ENCODE results near the gene ULK4.
"Not testable (repeated sequence)": the region's sequence is repeated elsewhere in the genome, so short reads cannot be mapped to it uniquely, and the experiment has no call there.

The ULK4 gene

DNA sequence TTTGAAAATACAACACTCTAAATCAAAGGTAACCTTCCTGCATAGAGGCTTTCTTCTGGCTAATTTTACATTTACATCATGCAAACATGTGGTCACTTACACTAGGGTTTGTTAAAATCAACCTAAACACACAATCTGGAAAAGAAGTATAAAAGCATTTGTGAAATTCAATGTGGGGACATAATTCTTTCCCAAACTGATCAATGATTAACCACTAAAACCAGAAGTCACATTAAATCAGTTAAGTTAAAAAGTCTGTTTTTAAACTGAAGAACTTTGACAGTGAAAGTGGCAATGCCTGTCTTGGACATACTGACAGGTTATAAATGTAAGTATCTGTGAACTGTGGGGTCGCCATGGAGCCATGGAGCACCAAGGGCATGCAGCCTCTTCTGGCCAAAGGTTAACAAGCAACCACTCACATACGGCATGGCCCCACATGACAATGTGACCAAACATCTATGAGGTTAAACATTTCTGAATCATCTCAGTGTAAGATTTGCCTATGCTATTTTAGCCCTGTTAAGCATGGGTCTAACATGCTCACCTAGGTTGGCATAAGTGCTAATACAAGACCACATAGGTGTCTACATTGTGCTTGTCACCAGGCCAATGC, 484.4 kb downstream of the ULK4 start:
- no peak for DNase-seq

- DNase-seq, result no peak
Observed at GRCh38 chr3:41469083-41469482, 492.8 kb downstream of the ULK4 start.

DNA sequence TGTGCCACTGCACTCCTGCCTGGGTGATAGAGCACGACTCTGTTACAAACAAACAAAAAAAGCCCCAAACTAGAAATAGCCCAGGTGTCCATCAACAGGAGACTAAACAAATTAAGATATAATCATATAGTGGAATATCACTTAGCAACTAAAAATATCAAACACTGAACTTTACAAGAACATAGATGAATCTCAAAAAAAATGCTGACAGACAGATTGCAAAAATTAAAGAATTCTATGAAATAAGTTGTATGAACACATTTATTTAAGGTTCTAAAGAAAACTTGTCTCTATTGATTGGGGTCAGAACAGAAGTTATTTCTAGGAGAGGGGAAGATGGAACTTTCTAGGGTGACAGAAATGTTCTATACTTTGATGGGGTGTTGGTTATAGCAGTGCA, 494.4 kb downstream of the ULK4 start:
- DNase-seq, result no peak

DNA sequence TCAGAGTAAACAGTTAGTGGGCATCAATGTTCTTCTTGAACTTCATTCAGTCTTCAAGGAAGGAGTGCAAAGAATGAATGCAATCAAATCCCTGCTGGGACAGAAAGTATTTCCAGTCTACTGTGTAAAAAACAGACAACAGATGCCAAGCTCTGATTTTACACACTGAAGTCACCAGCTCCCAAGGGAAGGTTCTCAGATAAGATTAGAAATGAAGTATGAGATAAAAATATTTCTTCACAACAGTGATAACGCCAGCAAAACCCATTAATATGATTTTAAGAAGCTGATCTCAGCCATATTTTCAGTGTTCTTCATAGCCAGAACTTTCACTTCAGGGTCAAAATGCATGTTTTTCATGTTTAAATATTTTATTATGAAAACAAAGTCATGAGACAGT, 497.0 kb downstream of the ULK4 start:
- no peak for DNase-seq

GRCh38 chr3:41464401-41464800, 497.5 kb downstream of the ULK4 start:
- DNase-seq, result no peak

GRCh38 chr3:41462103-41462691, 499.7 kb downstream of the ULK4 start:
- no peak for DNase-seq

- DNase-seq, result no peak
Observed at GRCh38 chr3:41460736-41461135, 501.2 kb downstream of the ULK4 start.

DNA sequence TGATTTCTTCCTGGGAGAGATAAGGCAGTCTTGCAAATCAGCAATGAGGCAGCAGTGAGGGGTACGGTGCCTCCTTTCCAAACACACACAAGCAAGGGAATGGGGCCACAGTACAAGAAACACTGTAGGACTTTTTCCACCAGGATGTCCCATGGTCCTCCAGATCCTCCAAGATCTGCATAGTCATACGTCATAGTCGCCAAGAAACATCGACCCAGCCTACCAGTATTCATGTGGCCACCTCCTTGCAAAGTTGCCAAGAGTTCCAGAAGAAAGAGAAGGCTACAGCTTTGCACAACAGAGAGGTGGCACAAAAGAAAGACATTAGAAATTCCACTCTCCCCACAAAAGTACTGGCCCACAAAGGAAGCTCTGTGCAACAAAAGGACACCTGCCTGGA, 504.7 kb downstream of the ULK4 start:
- DNase-seq, result no peak

- no peak for DNase-seq
Observed at GRCh38 chr3:41456162-41456561, 505.7 kb downstream of the ULK4 start.

- not testable (repeated sequence) for DNase-seq
Observed at GRCh38 chr3:41453618-41454017, 508.3 kb downstream of the ULK4 start.

DNA sequence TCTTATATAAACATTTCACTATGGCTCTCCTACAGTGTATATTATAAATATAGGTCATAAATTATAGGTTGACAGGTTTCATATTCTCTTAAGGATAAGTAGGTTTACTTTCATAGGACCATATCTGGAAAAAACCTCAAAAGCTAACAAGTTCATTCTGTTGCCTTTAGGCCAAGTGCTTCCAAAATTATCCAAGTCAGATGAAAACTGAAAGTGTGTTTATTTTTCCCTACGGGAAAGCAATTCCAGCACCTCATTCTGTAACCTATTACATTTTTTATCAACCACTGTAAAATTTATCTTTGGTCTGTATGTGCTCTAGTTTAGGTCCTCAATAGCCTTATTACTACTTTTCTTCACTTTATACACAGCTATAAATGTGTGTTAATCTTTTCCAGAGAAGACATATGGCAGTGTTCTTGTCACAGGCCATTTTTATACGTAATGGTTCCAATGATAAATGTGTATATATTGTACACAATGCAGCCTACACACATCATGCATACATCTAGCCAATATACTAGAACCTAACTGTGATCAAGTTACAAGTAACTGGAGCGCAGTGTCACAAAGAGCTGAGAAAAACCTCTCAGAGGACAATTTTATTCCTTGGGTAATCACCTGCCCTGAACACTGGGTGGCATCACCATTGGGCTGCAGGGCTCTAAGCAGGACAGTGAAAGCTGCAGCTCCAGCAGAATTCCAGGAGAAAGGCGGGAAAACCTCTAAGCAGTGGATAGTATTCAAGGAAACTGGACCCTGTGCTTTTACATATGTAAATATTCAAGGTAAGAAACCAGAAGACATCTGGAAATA, 511.3 kb downstream of the ULK4 start:
- no peak for DNase-seq

GRCh38 chr3:41448396-41448795, 513.5 kb downstream of the ULK4 start:
- no peak for DNase-seq

DNA sequence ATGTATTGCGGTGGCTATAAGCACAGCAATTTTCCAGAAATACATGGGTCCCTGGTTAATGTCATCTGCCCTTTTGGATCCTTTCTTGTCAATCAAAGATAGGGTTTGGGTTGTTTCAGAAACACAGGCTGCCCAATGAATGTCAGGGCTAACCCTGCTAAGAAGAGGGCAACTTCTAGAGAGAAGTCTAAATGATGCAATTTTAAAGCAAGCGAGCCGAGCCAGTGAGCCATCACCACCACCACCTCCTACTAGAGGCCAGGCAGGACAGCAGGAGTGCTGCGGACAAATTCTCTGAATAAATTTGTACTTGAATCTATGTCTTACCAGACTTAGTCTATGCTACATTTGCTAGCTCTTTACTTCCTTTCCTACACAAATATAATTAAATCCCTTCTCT, 514.2 kb downstream of the ULK4 start:
- no peak for DNase-seq

- DNase-seq, result not testable (repeated sequence)
Observed at GRCh38 chr3:41446316-41446715, 515.6 kb downstream of the ULK4 start.

GRCh38 chr3:41441568-41441967, 520.3 kb downstream of the ULK4 start:
- no peak for DNase-seq

GRCh38 chr3:41441139-41441538, 520.8 kb downstream of the ULK4 start:
- DNase-seq, result no peak

DNA sequence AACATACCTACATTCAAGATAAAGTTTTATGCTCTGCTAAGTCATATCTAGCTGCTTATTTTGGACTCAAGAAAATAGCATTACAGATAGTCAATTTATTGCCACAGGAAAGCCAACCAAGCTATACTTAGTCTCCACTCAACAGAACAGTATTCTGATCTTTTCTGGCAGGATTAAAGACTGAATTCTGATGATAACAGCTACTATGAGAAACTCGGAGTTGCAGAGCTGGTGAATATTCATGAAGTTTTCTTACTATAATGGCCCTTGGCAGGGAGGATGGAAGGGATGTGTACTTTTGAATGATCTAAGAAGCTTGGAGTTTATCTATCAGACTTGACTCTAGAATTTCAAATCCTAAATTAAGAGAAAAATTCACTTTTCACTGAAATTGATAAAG, 524.9 kb downstream of the ULK4 start:
- no peak for DNase-seq

DNA sequence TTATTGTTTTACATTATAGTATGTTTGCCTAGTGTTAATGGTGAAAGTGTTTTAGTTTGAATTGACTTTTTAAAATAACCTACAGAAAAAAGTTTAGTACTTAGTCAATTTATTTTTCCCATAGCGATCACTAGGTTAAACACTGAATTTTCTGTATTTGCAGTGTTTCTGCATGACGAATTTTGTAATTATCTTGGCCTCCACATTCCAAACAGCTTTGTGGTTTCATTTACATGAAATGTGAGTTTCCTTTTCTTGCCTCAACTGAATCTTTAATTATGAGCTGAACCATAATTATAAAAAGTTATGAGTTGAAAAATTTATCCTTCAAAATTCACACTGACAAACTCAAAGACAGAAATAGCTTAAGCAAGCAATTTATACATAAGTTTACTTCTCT, 527.1 kb downstream of the ULK4 start:
- DNase-seq, result no peak

GRCh38 chr3:41431386-41431785, 530.5 kb downstream of the ULK4 start:
- no peak for DNase-seq

GRCh38 chr3:41430886-41431285, 531.0 kb downstream of the ULK4 start:
- DNase-seq, result no peak

DNA sequence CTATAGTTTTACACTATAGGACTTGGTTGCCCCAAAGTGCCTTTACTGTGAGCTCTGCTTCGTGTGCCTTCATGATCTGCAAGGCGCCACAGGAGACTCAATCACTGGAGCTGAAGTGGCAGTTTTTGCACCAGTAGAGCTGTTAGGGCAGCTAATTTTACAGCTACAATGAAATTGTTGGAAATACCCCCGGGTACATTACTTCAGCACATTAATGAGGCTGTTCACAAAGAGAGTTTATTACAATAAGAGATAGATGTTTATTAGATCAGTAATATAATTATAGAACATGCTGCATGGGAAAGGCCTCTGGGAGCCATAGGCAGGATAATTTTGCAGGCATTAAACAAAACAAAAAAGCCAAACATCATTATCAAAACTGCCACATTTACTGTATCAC, 531.5 kb downstream of the ULK4 start:
- no peak for DNase-seq

GRCh38 chr3:41426485-41426884, 535.4 kb downstream of the ULK4 start:
- DNase-seq, result no peak

- DNase-seq, result no peak
Observed at GRCh38 chr3:41424543-41425300, 537.2 kb downstream of the ULK4 start.

GRCh38 chr3:41419809-41420208, 542.1 kb downstream of the ULK4 start:
- no peak for DNase-seq
